Tibial nerve (tissue), 4 donors: Measurements from ENCODE around the gene ZNF543. TPM values are rescaled to one million over a fixed set of nuclear protein-coding genes. Genes with fewer than 3 reads are reported as not detected.
A peak's percentile ranks its signal among the peaks of the same experiment; 100 is the strongest.
"Not testable (repeated sequence)": the region's sequence is repeated elsewhere in the genome, so short reads cannot be mapped to it uniquely, and the experiment has no call there.

Experiments
- DNase-seq, 2 donors: peaks; one replicate each; pipeline ENCODE4 v3.0.0-alpha.2; 2019; ENCODE audit warnings: low spot score in 2 of 2
- H3K27ac ChIP-seq, 4 donors: fragments of 200-600 bp; sonication (generic) in 3 of 4; one replicate each; pipeline ENCODE4 v1.5.1; 2017 to 2019; ENCODE audit warnings: mild to moderate bottlenecking in 1 of 4
- H3K27me3 ChIP-seq, 2 donors: fragments of 200-600 bp; sonication (generic) in 1 of 2; one replicate each; pipeline versions ENCODE4 v1.5.1 to v1.6.0; 2017 to 2019
- H3K36me3 ChIP-seq, 3 donors: fragments of 200-600 bp; sonication (generic); one replicate each; pipeline ENCODE4 v1.5.1; 2018 to 2019
- H3K4me1 ChIP-seq, 4 donors: fragments of 200-600 bp; sonication (generic) in 3 of 4; one replicate each; pipeline ENCODE4 v1.5.1; 2017 to 2019
- H3K4me3 ChIP-seq, 4 donors: fragments of 200-600 bp; sonication (generic) in 3 of 4; one replicate each; pipeline ENCODE4 v1.5.1; 2017 to 2019; ENCODE audit warnings: mild to moderate bottlenecking in 1 of 4, moderate library complexity in 1 of 4
- H3K9me3 ChIP-seq, 4 donors: fragments of 200-600 bp; sonication (generic) in 3 of 4; one replicate each; pipeline ENCODE4 v1.5.1; 2017 to 2019
- CTCF ChIP-seq, 5 experiments: fragments of 200-600 bp in 3 of 5; fragments of 450-650 bp in 2 of 5; sonication (generic) in 3 of 5; IDR thresholded peaks; one replicate each; pipeline ENCODE4 v1.5.1; 2016 to 2019; ENCODE audit warnings: antibody characterized with exemption in 5 of 5, mild to moderate bottlenecking in 3 of 5, moderate library complexity in 2 of 5
- EP300 ChIP-seq, 2 donors: sonication (generic); formaldehyde crosslinking; IDR thresholded peaks; one replicate each; pipeline ENCODE4 v1.6.1; 2017; ENCODE audit warnings: antibody characterized with exemption in 2 of 2, mild to moderate bottlenecking in 1 of 2
- POLR2A ChIP-seq, 2 donors: fragments of 450-650 bp; IDR thresholded peaks; one replicate each; pipeline ENCODE4 v1.6.1; 2017; ENCODE audit warnings: antibody characterized with exemption in 2 of 2, mild to moderate bottlenecking in 2 of 2, moderate library complexity in 2 of 2
- WGBS, 2 donors: methylation state at CpG; one replicate each; pipeline ENCODE4 v1.1.5; 2018; 5-methylcytosine and 5-hydroxymethylcytosine counted together
- total RNA-seq, 4 donors: library from RNA; depleted of rRNA; stranded (reverse); fragments of >200 nt; gene quantifications; one replicate each; pipeline ENCODE4 v1.1.0, GENCODE V29; 2016

Gene ZNF543
- total RNA-seq, 4 donors from 2014 or later, result 7.3 to 10.6 (median 7.9) TPM

GRCh38 chr19:57362419-57362818 is 42.1 kb downstream of the ZNF543 start:
- DNase-seq, result no peak
- 69 to 73% methylated on average over 2 of the region's 2 CpGs for WGBS, 2 donors
- H3K27ac ChIP-seq, result peak overlapping the region; percentile 83 to 94 (median 92)
- peaks cover 0 to 57% (median 0%) of the 10 kb centered on the region in 3 donors for H3K36me3 ChIP-seq
- H3K27me3 ChIP-seq, result no peaks in the 10 kb centered on the region
- peaks cover 0 to 19% (median 7%) of the 10 kb centered on the region in 4 donors for H3K4me1 ChIP-seq
- peak overlapping the region in 2 of 4 donors; percentile 77 to 79 for H3K4me3 ChIP-seq
- peaks cover 0 to 94% (median 16%) of the 10 kb centered on the region in 4 donors for H3K9me3 ChIP-seq
- no peak for TF ChIP-seq EP300 (IDR thresholded peaks at IDR 0.05)
- TF ChIP-seq POLR2A (IDR thresholded peaks at IDR 0.05), result no peak
- no peak for TF ChIP-seq CTCF (IDR thresholded peaks at IDR 0.05)

GRCh38 chr19:57362997-57363687 is 42.9 kb downstream of the ZNF543 start, which contains the start of the genes TRAPPC2B and ZNF547:
TRAPPC2B (plus strand) TSS chr19:57363551; CDS start chr19:57364834, 1,283 bp downstream.
ZNF547 (plus strand) TSS chr19:57363551; CDS start chr19:57368556, 5,005 bp downstream.
- H3K36me3 ChIP-seq, result peaks cover 0 to 55% (median 0%) of the 10 kb centered on the region in 3 donors
- TF ChIP-seq CTCF (IDR thresholded peaks at IDR 0.05) (no peak), EP300 (IDR thresholded peaks at IDR 0.05) (peak; percentile 87 to 96), POLR2A (IDR thresholded peaks at IDR 0.05) (peak in 1 of 2 donors; percentile 55)
- H3K4me1 ChIP-seq, result peaks cover 0 to 19% (median 7%) of the 10 kb centered on the region in 4 donors
- peak within 1 kb of the TSS; percentile 83 to 94 (median 92) for H3K27ac ChIP-seq
- 1 to 2% methylated on average over 42 to 43 of the region's 47 CpGs for WGBS, 2 donors
- peak within 1 kb of the TSS; percentile 68 to 79 (median 76) for H3K4me3 ChIP-seq
- H3K9me3 ChIP-seq, result peaks cover 0 to 94% (median 12%) of the 10 kb centered on the region in 4 donors
- H3K27me3 ChIP-seq, result no peaks in the 10 kb centered on the region
- DNase-seq, result peak; percentile 93 to 97

GRCh38 chr19:57363688-57364181 is 43.5 kb downstream of the ZNF543 start:
- TF ChIP-seq EP300 (IDR thresholded peaks at IDR 0.05) (no peak), POLR2A (IDR thresholded peaks at IDR 0.05) (no peak), CTCF (IDR thresholded peaks at IDR 0.05) (no peak)
- H3K4me3 ChIP-seq, result peak overlapping the region; percentile 68 to 79 (median 76)
- peaks cover 0 to 94% (median 9%) of the 10 kb centered on the region in 4 donors for H3K9me3 ChIP-seq
- H3K36me3 ChIP-seq, result peaks cover 0 to 54% (median 0%) of the 10 kb centered on the region in 3 donors
- no peak for DNase-seq
- no peaks in the 10 kb centered on the region for H3K27me3 ChIP-seq
- 1 to 2% methylated on average over 10 to 11 of the region's 18 CpGs for WGBS, 2 donors
- peak overlapping the region; percentile 83 to 94 (median 92) for H3K27ac ChIP-seq
- peaks cover 0 to 19% (median 7%) of the 10 kb centered on the region in 4 donors for H3K4me1 ChIP-seq

- DNase-seq, result no peak
- Histone ChIP-seq H3K27me3 (no peaks in the 10 kb centered on the region), H3K4me3 (no peak overlapping the region), H3K9me3 (peaks cover 0 to 68% (median 2%) of the 10 kb centered on the region in 4 donors), H3K36me3 (peaks cover 0 to 52% (median 0%) of the 10 kb centered on the region in 3 donors), H3K4me1 (peaks cover 0 to 19% (median 7%) of the 10 kb centered on the region in 4 donors), H3K27ac (no peak overlapping the region)
- WGBS, 2 donors, result 92 to 95% methylated on average over 2 of the region's 2 CpGs
- TF ChIP-seq EP300 (IDR thresholded peaks at IDR 0.05) (no peak), POLR2A (IDR thresholded peaks at IDR 0.05) (no peak), CTCF (IDR thresholded peaks at IDR 0.05) (no peak)
Observed at GRCh38 chr19:57366776-57367175, 46.5 kb downstream of the ZNF543 start.

GRCh38 chr19:57374179-57374578 is 53.9 kb downstream of the ZNF543 start:
- Histone ChIP-seq H3K4me3 (no peak overlapping the region), H3K27ac (no peak overlapping the region), H3K9me3 (peaks cover 0 to 64% (median 20%) of the 10 kb centered on the region in 4 donors), H3K36me3 (peaks cover 0 to 86% (median 13%) of the 10 kb centered on the region in 3 donors), H3K4me1 (no peaks in the 10 kb centered on the region), H3K27me3 (no peaks in the 10 kb centered on the region)
- no peak for DNase-seq
- 98 to 99% methylated on average over 5 to 6 of the region's 6 CpGs for WGBS, 2 donors
- TF ChIP-seq EP300 (IDR thresholded peaks at IDR 0.05) (no peak), CTCF (IDR thresholded peaks at IDR 0.05) (no peak), POLR2A (IDR thresholded peaks at IDR 0.05) (no peak)

GRCh38 chr19:57374647-57375046 is 54.4 kb downstream of the ZNF543 start:
- H3K27ac ChIP-seq, H3K27me3 ChIP-seq, H3K4me3 ChIP-seq, H3K4me1 ChIP-seq, DNase-seq: not testable (repeated sequence)
- WGBS, 2 donors, result 94 to 97% methylated on average over 2 of the region's 2 CpGs
- peaks cover 0 to 69% (median 21%) of the 10 kb centered on the region in 4 donors for H3K9me3 ChIP-seq
- peaks cover 0 to 86% (median 13%) of the 10 kb centered on the region in 3 donors for H3K36me3 ChIP-seq
